Osteoblast (primary cell): ENCODE measurements around the gene LZTR1. TPM values are rescaled to one million over a fixed set of nuclear protein-coding genes. Genes with fewer than 3 reads are reported as not detected.
A peak's percentile ranks its signal among the peaks of the same experiment; 100 is the strongest.

Experiments
- DNase-seq: peaks from one replicate; pipeline ENCODE4 v3.0.0; 2011; ENCODE audit warnings: low spot score, mixed read lengths; ENCODE audit not compliant: insufficient read length; ENCODE audit errors: missing footprints
- H2AFZ ChIP-seq: 2 replicates; pipeline ENCODE4 v1.6.0; 2011; ENCODE audit warnings: mild to moderate bottlenecking, low read length
- H3K27ac ChIP-seq: 2 replicates; pipeline ENCODE4 v1.5.1; 2011; ENCODE audit warnings: mild to moderate bottlenecking, low read depth, low read length, moderate library complexity
- H3K27me3 ChIP-seq: 2 replicates; pipeline ENCODE4 v1.6.0; 2012; ENCODE audit warnings: mild to moderate bottlenecking, control low read depth, inconsistent platforms, low read length, moderate library complexity; ENCODE audit not compliant: insufficient read depth
- H3K36me3 ChIP-seq: 2 replicates; pipeline ENCODE4 v1.5.1; 2011; ENCODE audit warnings: mild to moderate bottlenecking, low read length, control low read depth, moderate library complexity; ENCODE audit not compliant: insufficient read depth
- H3K4me1 ChIP-seq: 2 replicates; pipeline ENCODE4 v1.5.1; 2011; ENCODE audit warnings: mild to moderate bottlenecking, low read length, control low read depth, moderate library complexity; ENCODE audit not compliant: insufficient read depth
- H3K4me2 ChIP-seq: 2 replicates; pipeline ENCODE4 v1.6.0; 2011; ENCODE audit warnings: mild to moderate bottlenecking, low read length; ENCODE audit not compliant: insufficient read depth
- H3K4me3 ChIP-seq: fragments of 200-600 bp; sonication (generic); 3 replicates; pipeline ENCODE4 v1.5.1; 2012; ENCODE audit warnings: mild to moderate bottlenecking, low read length, inconsistent platforms; ENCODE audit not compliant: insufficient read depth
- H3K79me2 ChIP-seq: 2 replicates; pipeline ENCODE4 v1.6.0; 2012; ENCODE audit warnings: mild to moderate bottlenecking, low read length, control low read depth, inconsistent platforms; ENCODE audit not compliant: insufficient read depth
- H3K9me3 ChIP-seq: 2 replicates; pipeline ENCODE4 v1.5.1; 2011; ENCODE audit warnings: low read depth, low read length, control low read depth
- H4K20me1 ChIP-seq: 2 replicates; pipeline ENCODE4 v1.6.0; 2012; ENCODE audit warnings: mild to moderate bottlenecking, low read length, control low read depth; ENCODE audit not compliant: insufficient read depth
- total RNA-seq: library from RNA; depleted of rRNA; stranded (reverse); fragments of >200 nt; gene quantifications from 2 replicates; pipeline ENCODE4 v1.2.3, GENCODE V29; 2012
- TF ChIP-seq, protein P1 (sequence below): IDR thresholded peaks from 2 replicates; pipeline ENCODE4 v1.5.1; 2011; ENCODE audit warnings: mild to moderate bottlenecking, low read depth, low read length, moderate library complexity; ENCODE audit errors: extremely low read depth

LZTR1 gene
- total RNA-seq, 1 donor, result 56.8 TPM

DNA sequence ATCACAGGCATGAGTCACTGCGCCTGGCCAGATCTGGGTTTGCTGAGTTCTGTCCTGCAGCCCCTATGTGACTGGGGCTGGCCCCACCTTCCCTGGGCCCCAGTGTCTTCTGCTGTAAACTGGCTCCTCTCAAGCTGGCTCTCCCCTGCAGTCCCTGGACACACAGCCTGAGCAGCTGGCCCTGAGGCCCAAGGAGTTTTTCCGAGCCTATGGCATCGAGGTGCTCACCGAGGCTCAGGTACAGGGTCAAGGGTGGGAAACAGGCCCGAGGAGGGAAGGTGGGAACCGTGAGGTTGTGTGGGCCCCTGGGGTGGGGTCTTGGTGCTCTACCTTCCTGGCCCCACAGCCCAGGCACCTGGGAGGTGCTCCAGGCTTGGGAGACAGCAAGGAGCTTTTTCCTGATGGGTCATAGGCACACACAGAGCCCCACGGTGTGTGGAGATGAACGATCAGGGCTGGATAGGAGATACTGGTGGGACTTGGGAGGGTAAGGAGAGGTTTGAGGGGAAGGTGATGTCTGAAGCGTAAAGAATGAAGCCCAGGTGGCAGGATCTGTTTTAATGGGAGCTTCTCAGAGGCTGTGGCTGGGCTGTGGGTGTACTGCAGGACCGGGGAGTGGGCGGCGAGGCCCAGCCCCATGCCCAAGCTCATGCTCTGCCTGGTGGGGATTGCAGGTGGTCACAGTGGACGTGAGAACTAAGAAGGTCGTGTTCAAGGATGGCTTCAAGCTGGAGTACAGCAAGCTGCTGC, 6.4 kb upstream of the LZTR1 start:
- H2AFZ ChIP-seq, result no peak overlapping the region
- TF ChIP-seq, protein P1, sequence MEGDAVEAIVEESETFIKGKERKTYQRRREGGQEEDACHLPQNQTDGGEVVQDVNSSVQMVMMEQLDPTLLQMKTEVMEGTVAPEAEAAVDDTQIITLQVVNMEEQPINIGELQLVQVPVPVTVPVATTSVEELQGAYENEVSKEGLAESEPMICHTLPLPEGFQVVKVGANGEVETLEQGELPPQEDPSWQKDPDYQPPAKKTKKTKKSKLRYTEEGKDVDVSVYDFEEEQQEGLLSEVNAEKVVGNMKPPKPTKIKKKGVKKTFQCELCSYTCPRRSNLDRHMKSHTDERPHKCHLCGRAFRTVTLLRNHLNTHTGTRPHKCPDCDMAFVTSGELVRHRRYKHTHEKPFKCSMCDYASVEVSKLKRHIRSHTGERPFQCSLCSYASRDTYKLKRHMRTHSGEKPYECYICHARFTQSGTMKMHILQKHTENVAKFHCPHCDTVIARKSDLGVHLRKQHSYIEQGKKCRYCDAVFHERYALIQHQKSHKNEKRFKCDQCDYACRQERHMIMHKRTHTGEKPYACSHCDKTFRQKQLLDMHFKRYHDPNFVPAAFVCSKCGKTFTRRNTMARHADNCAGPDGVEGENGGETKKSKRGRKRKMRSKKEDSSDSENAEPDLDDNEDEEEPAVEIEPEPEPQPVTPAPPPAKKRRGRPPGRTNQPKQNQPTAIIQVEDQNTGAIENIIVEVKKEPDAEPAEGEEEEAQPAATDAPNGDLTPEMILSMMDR, result no peak

DNA sequence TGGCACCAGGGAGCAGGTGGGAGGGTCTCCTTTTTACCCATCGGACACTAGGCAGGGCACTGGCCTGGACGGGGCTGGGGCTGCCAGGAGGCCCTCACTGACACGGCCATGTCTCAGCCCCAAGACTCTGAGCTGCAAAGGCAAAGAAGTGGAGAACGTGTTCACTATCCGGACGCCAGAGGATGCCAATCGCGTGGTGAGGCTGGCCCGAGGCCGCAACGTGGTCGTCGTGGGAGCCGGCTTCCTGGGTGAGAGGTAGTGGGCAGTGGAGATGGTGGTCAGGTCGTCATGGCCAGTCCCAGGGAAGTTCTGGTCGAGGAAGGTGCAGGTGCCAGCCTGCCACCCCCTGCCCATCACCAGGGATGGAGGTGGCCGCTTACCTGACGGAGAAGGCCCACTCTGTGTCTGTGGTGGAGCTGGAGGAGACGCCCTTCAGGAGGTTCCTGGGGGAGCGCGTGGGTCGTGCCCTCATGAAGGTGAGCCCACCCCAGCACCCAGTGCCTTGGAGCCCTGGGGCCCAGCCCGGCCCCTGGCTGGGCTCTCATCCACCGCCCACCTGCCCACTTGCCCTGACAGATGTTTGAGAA, 5.7 kb upstream of the LZTR1 start:
- H3K4me1 ChIP-seq, result peaks cover 13% of the 10 kb centered on the region
- no peaks in the 10 kb centered on the region for H3K27me3 ChIP-seq
- DNase-seq, result no peak

More for the DNA sequence above, 6.4 kb upstream of the LZTR1 start:
- peaks cover 10% of the 10 kb centered on the region for H3K4me1 ChIP-seq
- no peaks in the 10 kb centered on the region for H4K20me1 ChIP-seq
- H3K36me3 ChIP-seq, result no peaks in the 10 kb centered on the region
- peak; percentile 82 for DNase-seq
- no peak overlapping the region for H3K4me3 ChIP-seq
- no peak overlapping the region for H3K27ac ChIP-seq
- H3K27me3 ChIP-seq, result no peaks in the 10 kb centered on the region
- no peak overlapping the region for H3K4me2 ChIP-seq
- H3K9me3 ChIP-seq, result peaks cover 7% of the 10 kb centered on the region
- H3K79me2 ChIP-seq, result no peaks in the 10 kb centered on the region

DNA sequence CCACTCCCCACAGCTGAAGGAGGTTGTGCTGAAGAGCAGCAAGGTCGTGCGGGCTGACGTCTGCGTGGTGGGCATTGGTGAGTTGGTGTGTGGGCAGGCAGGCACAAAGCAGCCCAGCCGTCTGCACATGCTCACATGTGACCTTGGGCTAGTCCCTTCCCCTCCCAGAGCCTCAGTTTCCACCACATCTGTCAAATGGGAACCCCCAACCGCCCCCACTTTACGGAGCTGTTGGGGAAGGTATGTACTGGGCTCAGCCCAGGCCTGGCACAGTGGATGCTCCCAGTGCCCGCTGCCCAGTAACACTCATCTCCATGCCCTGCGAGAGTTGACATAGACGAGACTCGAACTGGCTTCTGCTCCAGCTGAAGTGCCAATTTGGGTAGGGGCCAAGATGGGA, 5.1 kb upstream of the LZTR1 start:
- H3K4me2 ChIP-seq, result no peak overlapping the region
- no peak overlapping the region for H3K27ac ChIP-seq
- H2AFZ ChIP-seq, result no peak overlapping the region
- H3K27me3 ChIP-seq, result no peaks in the 10 kb centered on the region
- H3K4me3 ChIP-seq, result no peak overlapping the region
- H4K20me1 ChIP-seq, result no peaks in the 10 kb centered on the region
- DNase-seq, result no peak
- TF ChIP-seq, protein P1, result no peak
- H3K9me3 ChIP-seq, result peaks cover 7% of the 10 kb centered on the region
- H3K4me1 ChIP-seq, result peaks cover 17% of the 10 kb centered on the region
- H3K36me3 ChIP-seq, result no peaks in the 10 kb centered on the region
- H3K79me2 ChIP-seq, result peaks cover 2% of the 10 kb centered on the region

More for the DNA sequence above, 5.7 kb upstream of the LZTR1 start:
- Histone ChIP-seq H3K4me2 (no peak overlapping the region), H4K20me1 (no peaks in the 10 kb centered on the region), H3K36me3 (no peaks in the 10 kb centered on the region), H3K4me3 (no peak overlapping the region), H2AFZ (no peak overlapping the region), H3K9me3 (peaks cover 7% of the 10 kb centered on the region), H3K79me2 (no peaks in the 10 kb centered on the region), H3K27ac (no peak overlapping the region)
- TF ChIP-seq, protein P1, result no peak

DNA sequence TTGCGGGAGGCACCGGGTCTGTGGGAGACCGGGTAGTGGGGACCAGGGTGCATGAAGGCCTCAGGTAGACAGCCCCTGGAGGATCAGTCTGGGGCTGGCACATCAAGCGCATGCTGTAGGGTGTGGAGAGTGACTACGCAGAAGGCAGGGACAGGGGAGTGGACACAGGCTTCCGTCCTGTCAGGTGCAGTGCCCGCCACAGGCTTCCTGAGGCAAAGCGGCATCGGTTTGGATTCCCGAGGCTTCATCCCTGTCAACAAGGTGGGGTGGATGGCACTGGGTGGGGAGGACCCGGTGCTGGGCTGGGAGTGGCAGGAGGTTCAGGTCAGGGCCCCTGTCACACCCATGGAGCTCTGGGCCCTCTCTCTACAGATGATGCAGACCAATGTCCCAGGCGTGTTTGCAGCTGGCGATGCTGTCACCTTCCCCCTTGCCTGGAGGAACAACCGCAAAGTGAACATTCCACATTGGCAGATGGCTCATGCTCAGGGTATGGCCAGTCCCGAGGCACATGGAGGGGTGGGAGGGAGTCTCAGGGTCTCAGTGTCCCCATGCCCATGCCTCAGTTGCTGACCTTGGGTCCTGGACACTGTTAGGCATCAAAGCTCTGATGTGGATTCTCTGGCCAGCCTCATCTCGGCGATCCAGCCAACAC, 4.5 kb upstream of the LZTR1 start:
- Histone ChIP-seq H3K27me3 (no peaks in the 10 kb centered on the region), H3K4me2 (no peak overlapping the region), H3K27ac (no peak overlapping the region), H2AFZ (no peak overlapping the region), H3K4me1 (peaks cover 18% of the 10 kb centered on the region), H3K36me3 (no peaks in the 10 kb centered on the region), H4K20me1 (no peaks in the 10 kb centered on the region), H3K9me3 (peaks cover 7% of the 10 kb centered on the region), H3K4me3 (no peak overlapping the region), H3K79me2 (peaks cover 8% of the 10 kb centered on the region)
- TF ChIP-seq, protein P1, result no peak
- no peak for DNase-seq
